ENCODE results near the gene EPHB2. TPM values are rescaled to one million over a fixed set of nuclear protein-coding genes. Genes with fewer than 3 reads are reported as not detected.

EPHB2 gene
- total RNA-seq, 2 donors from 2014 or later = not detected

DNA sequence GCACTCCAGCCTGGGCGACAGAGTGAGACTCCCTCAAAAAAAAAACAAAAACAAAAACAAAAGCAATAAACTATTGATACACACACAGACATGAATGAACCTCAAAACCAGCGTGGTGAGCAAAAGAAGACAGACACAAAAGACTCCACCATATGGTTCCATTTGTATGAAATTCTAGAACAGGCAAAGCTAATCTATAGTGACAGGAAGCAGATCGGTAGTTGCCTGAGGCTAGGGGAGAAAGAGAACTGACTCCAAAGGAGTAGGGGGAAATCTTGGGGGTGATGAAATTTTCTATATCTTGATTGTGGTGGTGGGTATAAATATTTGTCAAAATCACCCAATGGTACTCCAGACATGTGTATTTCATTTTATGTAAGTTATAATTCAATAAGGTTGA, 241.2 kb downstream of the EPHB2 start:
- H3K9me3 Mint-ChIP-seq = no peaks in the 10 kb centered on the region
- no peak overlapping the region for H3K27ac Mint-ChIP-seq
- no peak for ATAC-seq
- H3K36me3 Mint-ChIP-seq = no peaks in the 10 kb centered on the region
- DNase-seq (ENCODE audit: low spot score in 2 of 2) = no peak

DNA sequence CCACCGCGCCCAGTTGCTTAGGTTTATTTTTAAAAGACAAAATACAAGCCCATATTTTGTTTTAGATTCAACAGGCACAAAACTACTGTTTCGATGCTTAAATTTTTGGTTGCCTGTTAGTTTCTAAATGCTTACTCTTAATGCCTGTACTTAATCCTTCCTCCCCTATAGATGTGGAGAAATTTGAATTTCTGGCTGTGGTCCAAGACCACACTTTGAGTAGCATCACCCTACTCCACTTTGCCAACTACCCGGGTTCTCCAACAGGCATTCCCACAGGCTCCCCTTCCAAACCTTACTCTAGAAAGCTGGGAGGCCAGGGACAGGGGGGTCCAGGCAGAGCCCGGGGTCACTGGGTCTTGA, 242.0 kb downstream of the EPHB2 start:
- ATAC-seq (no peak), DNase-seq (ENCODE audit: low spot score in 2 of 2) (no peak)
- Mint-ChIP-seq H3K9me3 (no peaks in the 10 kb centered on the region), H3K27ac (no peak overlapping the region), H3K36me3 (no peaks in the 10 kb centered on the region)

DNA sequence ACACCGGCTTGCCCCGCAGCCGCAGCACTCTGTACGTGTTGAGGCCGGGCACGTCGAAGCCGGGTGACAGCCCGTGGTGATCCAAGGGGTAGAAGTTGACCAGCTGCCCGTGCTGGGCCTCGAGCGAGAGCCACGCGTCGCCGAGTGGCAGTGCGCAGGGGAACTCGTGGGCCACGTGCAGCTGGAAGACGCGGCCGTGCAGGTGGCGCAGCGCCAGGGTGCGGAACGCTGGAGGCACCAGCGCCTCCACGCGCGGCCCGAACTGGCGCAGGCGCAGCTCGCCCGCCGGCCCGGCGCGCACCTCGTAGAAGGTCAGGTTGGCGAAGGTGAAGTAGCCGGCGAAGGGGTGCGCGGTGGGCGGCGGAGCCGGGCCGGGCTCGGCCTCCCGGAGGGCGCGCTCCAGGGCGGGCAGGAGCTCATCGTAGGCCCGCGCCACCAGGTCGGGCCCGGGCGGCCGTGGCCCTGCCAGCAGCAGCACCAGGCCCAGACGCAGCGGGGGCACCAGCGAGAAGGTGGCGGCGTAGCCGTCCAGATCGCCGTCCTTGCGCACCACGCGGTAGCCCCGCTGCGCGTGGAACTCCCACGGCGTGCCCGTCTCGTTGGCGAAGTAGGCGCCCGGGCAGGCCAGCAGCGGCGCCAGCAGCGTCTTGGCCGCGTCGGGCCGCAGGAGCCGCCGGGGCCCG, 242.6 kb downstream of the EPHB2 start:
- no peak for DNase-seq (ENCODE audit: low spot score in 2 of 2)
- H3K9me3 Mint-ChIP-seq = no peaks in the 10 kb centered on the region
- no peaks in the 10 kb centered on the region for H3K36me3 Mint-ChIP-seq
- no peak for ATAC-seq
- no peak overlapping the region for H3K27ac Mint-ChIP-seq

DNA sequence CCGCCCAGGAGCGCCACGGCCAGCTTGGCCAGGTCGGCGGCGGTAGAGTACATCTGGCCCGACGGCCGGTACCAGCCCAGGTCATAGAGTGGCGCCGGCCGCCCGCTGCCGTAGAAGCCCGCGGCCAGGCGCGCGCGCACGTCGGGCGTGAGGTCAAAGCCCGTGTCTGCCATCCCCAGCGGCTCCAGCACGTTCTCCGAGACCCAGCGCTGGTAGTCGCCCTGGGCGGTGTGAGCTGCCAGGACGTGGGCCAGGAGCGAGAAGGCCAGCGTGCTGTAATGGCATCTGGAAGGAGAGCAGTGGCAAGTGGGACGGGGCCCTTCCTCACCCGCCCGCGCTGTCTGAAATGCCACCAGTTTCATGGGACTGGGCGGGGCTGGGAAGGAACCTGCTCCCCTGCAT, 243.1 kb downstream of the EPHB2 start:
- ATAC-seq = no peak

DNA sequence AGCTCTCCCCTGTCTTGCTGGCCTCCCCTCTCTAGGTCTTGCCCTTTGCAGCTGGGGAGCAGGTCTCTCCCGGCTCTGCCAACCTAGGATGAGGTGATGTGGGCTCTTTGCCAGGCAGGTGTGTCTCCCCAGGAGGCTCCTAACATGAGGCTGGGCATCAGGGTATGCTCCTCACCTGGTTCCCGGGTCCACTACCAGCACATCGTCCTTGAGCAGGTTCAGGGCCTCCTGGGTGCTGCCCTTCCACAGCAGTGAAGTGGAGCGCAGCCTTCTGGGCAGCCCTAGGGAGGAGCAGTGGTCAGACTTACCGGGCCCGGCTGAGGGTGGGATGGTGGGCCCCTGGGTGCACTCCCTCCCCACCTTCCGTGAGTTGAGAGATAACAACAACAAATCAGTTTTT, 244.5 kb downstream of the EPHB2 start:
- no peaks in the 10 kb centered on the region for H3K36me3 Mint-ChIP-seq
- H3K9me3 Mint-ChIP-seq = no peaks in the 10 kb centered on the region
- ATAC-seq (no peak), DNase-seq (ENCODE audit: low spot score in 2 of 2) (no peak)
- H3K27ac Mint-ChIP-seq = no peak overlapping the region

More for the DNA sequence above, 243.1 kb downstream of the EPHB2 start:
- Mint-ChIP-seq H3K27ac (no peak overlapping the region), H3K36me3 (no peaks in the 10 kb centered on the region), H3K9me3 (no peaks in the 10 kb centered on the region)
- no peak for DNase-seq (ENCODE audit: low spot score in 2 of 2)

DNA sequence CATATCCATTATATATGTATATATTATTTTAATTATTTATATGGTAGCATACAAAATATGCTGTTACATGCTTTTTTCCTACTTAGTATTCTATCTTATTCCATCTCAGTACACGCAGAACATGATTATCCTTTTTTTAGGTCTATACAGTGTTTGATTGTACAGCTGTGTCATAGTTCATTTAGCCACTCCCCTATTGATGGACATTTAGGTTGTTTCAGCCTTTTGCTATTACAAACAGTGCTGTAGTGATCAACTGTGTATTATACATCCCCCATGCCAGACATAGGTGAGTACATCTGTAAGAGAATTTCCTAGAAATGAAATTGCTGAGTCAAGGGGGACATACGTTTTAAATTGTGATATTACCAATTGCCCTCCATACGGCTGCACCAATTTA, 246.4 kb downstream of the EPHB2 start:
- no peak for ATAC-seq
- H3K27ac Mint-ChIP-seq = no peak overlapping the region
- no peaks in the 10 kb centered on the region for H3K36me3 Mint-ChIP-seq
- no peak for DNase-seq (ENCODE audit: low spot score in 2 of 2)
- H3K9me3 Mint-ChIP-seq = no peaks in the 10 kb centered on the region

DNA sequence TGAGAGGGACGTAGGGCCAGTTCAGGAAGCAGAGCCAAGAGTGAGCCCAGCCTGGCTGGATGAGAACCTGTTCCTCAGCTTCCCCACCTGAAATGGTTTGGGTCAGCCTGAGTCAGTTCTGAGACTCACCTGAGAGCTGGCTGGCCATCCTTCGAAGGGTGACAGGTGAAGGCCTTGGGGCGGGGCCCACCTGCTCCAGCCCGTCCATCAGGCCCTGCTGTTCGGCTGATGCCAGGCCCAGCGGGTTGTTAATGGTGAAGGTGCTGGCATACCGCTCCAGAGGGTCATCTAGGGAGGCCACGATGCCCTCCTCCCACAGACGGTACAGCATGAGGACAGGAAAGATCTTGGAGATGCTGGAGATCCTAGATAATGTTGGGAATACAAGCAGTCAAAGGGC, 247.9 kb downstream of the EPHB2 start:
- Mint-ChIP-seq H3K9me3 (no peaks in the 10 kb centered on the region), H3K36me3 (no peaks in the 10 kb centered on the region), H3K27ac (no peak overlapping the region)
- no peak for DNase-seq (ENCODE audit: low spot score in 2 of 2)
- no peak for ATAC-seq

DNA sequence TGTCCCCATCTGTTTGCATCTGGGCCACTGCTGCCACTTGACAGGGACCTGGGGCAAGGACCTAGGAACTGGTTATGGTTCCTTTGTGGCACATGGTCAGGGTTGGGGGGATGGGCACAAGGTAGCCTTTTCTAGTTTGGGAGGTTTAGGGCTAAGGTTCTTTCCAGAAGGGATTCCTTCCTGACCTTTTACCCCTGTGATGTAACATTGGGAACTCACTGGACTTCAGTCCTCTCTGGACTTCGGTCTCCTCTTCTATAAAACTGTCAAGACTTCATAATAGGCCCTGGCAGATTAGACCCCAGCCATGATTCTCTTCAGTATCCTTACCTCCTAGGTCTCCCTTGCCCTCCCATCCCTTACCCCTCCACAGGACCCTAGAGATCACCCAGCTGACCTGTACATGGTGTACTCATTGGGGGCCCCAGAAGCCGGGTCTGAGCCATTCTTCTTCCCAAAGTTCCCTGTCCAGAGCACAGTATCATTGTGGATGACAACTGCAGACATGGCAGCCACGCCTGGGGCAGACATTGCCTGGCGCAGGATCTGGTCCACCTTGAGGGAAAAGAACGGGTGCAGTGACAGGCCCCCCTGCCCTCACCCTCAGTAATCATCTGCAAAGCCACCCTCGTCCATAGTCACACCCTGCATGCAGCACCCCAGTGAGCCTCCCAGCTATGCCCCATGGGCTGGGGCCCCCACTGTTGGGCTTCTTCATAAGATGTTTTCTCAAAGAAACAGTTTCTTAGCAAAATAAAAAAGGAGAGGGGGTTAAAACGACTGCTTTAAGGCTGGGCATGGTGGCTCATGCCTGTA, 249.1 kb downstream of the EPHB2 start:
- no peak for DNase-seq (ENCODE audit: low spot score in 2 of 2)
- no peak overlapping the region for H3K27ac Mint-ChIP-seq

DNA sequence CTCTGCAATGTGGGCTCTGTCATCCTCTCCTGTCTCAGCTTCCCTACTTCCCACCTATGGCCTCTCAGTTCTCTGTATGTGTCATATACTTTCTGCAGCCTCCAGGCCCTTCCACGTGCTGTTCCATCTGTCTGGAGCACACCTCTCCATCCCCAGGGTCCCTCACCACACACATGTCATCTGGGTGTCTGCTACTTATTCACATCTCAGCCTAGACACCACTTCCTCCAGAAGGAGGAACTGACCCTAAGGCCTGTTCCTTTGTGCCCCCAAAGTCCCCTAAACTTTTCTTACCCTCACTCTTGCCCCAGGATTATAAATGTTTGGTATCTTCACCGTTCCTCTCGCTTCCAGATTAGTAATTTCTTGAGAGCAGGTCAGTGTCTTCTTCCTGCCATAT, 251.9 kb downstream of the EPHB2 start:
- Mint-ChIP-seq H3K9me3 (peaks cover 7 to 8% of the 10 kb centered on the region in 2 donors), H3K27ac (no peak overlapping the region), H3K36me3 (peaks cover 7% of the 10 kb centered on the region in 2 donors)
- DNase-seq (ENCODE audit: low spot score in 2 of 2) (no peak), ATAC-seq (no peak)

More for the DNA sequence above, 249.1 kb downstream of the EPHB2 start:
- Mint-ChIP-seq H3K36me3 (no peaks in the 10 kb centered on the region), H3K9me3 (no peaks in the 10 kb centered on the region)
- ATAC-seq = no peak

DNA sequence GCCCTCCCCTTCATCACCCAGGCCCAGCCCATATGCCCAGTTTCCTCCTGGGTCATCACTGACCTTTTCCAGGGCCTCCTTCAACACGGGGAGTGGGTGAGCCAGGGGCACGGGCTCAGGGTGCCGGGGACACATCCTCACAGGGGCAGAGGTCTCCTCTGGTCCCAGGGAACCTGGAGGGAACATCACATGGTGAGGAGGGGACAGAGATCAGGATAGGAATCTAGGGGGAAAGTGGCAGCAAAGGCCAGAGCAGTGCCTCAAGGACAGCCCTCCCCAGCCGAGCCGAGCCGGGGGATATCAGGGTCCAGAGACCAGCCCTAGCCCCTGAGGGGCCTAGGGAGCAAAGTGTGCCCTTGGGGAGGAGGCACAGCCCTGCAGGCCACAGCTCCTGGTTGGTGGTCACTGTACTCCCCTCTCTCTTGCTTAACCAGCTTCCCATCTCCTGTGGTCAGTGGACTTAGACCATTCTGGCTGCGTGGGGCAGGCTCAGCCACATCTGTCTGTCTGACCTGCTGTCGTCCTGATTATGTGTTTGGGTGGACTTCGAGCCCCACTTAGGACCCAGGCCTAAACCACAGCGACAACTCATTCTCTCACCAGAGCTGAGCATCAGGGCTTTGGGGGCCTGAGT, 252.5 kb downstream of the EPHB2 start:
- Mint-ChIP-seq H3K36me3 (peaks cover 7% of the 10 kb centered on the region in 2 donors), H3K9me3 (peaks cover 7 to 8% of the 10 kb centered on the region in 2 donors), H3K27ac (no peak overlapping the region)
- ATAC-seq = no peak
- no peak for DNase-seq (ENCODE audit: low spot score in 2 of 2)

DNA sequence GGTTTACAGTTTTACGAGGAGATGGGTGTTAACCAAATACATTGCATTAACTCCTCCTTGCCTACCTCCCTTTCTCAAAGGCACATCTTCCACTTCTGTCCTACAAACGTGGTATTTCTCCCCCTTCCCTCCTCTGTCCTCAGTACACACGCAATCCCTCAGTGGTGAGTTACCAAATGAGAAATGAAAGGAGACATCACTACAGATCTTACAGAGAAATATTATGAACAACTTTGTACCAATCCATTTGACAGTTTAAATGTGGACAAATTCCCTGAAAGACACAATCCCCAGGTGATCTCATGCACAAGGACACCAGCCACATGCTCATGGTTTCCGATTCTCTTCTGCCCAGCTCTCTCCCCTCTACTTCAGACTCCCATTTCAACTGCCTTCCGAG, 255.7 kb downstream of the EPHB2 start:
- no peak overlapping the region for H3K27ac Mint-ChIP-seq
- H3K36me3 Mint-ChIP-seq = peaks cover 7% of the 10 kb centered on the region in 2 donors
- peaks cover 7 to 8% of the 10 kb centered on the region in 2 donors for H3K9me3 Mint-ChIP-seq
- DNase-seq (ENCODE audit: low spot score in 2 of 2) (no peak), ATAC-seq (no peak)

DNA sequence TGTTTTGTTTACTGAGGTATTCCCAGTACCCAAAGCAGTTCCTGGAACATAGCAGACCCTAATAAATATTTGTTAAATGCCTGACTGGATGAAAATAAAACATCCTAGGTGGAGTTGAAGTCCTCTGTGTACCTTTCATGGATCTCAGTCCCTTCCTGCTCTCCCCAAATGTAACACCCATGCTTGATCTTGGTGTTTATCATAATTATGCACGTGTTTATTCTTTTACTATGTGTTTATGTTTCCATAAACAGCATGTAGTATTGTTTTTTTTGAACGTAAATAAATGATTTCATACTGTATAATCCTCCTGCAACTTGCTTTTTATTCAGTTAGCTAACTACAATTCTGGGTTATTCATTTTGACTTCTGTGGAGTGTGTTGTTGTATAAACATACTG, 257.2 kb downstream of the EPHB2 start:
- H3K36me3 Mint-ChIP-seq = peaks cover 7% of the 10 kb centered on the region in 2 donors
- DNase-seq (ENCODE audit: low spot score in 2 of 2) (no peak), ATAC-seq (no peak)
- H3K27ac Mint-ChIP-seq = no peak overlapping the region
- peaks cover 7 to 8% of the 10 kb centered on the region in 2 donors for H3K9me3 Mint-ChIP-seq

DNA sequence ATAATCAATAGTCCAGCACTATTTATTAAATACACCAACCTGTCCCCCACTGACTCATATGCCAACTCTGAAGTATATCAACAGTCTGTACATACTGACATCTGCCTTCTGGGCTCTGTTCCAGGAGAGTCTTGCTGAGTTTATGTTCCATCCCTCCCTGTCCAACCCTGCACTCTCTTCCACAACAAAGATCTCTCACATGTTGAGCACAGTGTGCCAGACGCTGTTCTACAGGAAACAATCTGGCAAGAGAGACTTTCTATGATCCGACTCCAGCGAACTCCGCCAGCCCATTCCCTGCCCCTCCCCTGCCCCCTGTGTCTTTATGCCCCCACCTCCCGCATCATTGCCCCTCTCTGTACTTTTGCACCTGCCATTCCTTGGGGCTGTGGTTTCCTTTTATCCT, 258.7 kb downstream of the EPHB2 start:
- no peak for DNase-seq (ENCODE audit: low spot score in 2 of 2)
- H3K27ac Mint-ChIP-seq = no peak overlapping the region

DNA sequence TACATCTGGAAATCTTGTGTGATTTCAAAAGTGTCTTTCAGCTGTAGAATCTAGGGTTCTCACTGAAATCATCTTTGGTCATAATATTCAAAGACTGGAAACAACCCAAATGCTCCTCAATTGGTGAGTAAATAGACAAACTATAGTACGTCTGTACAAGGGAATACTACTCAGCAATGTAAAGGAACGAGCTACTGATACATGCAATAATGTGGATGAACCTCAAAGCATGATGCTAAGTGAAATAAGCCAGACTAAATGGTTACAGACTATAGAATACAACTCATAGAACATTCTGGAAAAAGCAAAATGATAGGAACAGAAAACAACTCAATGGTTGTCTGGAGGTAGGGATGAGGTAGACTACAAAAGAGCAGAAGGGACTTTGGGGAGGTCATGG, 259.5 kb downstream of the EPHB2 start:
- Mint-ChIP-seq H3K9me3 (peaks cover 7 to 8% of the 10 kb centered on the region in 2 donors), H3K36me3 (peaks cover 7% of the 10 kb centered on the region in 2 donors), H3K27ac (no peak overlapping the region)
- DNase-seq (ENCODE audit: low spot score in 2 of 2) = no peak
- no peak for ATAC-seq

More for the DNA sequence above, 258.7 kb downstream of the EPHB2 start:
- ATAC-seq = no peak
- Mint-ChIP-seq H3K36me3 (peaks cover 7% of the 10 kb centered on the region in 2 donors), H3K9me3 (peaks cover 7 to 8% of the 10 kb centered on the region in 2 donors)

Data from activated naive CD4-positive, alpha-beta T cell treated with anti-CD3 and anti-CD28 coated beads, Interleukin-2, amount 50 U/mL, for 72 hours (primary cell).